Subcutaneous adipose tissue (tissue), 4 donors: ENCODE data around the gene OR11H12. TPM values are rescaled to one million over a fixed set of nuclear protein-coding genes. Genes with fewer than 3 reads are reported as not detected.
"Not testable (repeated sequence)": the region's sequence is repeated elsewhere in the genome, so short reads cannot be mapped to it uniquely, and the experiment has no call there.

ENCODE experiments used
- CTCF ChIP-seq: fragments of 450-650 bp; IDR thresholded peaks from one replicate; pipeline ENCODE4 v1.5.1; 2016; ENCODE audit warnings: low read depth, mild to moderate bottlenecking, control low read depth, antibody characterized with exemption, moderate library complexity
- small RNA-seq: library from RNA; depleted of rRNA; stranded (forward); fragments of <200 nt; gene quantifications from one replicate; pipeline ENCODE3, GENCODE V24; 2016
- total RNA-seq, 4 donors: library from RNA; depleted of rRNA; stranded (reverse); fragments of >200 nt; gene quantifications; one replicate each; pipeline ENCODE4 v1.1.0, GENCODE V29; 2016

The OR11H12 gene
- total RNA-seq: not detected

DNA sequence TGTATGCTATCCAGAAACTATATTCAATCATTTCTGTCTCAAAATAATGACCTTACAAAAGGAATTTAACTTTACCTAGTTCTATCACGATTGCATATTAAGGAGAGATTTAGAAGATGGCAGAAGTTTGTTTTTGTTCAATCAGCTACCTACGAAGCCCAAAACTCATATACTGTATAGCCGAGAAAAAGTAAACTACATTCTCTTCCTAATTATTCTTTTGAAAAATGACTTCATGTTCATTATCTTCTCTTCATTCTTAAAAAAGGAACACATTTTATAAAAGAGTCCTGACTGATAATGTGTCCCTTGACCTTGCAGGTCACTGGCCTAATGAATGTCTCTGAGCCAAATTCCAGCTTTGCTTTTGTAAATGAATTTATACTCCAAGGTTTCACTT, at the start of gene OR11H12:
Gene OR11H12, plus strand, starts transcription at position 301 of the 400 bp plus-strand sequence. Its CDS starts 0 bp downstream, at position 301.
- TF ChIP-seq CTCF: not testable (repeated sequence)

Small RNAs within 50 kb of the gene (small RNA-seq; reads per million reads assigned to genes)
- gene CR383656.6 (not detected), gene CR383656.7 (not detected), gene CR383656.9 (not detected)
